SK-N-MC (cell line): Measurements from ENCODE around the gene PDE7B.

ENCODE experiments used
- EZH2 ChIP-seq: fragments of 200-600 bp; sonication (generic); IDR thresholded peaks from one replicate; pipeline ENCODE4 v1.6.1; 2017; ENCODE audit warnings: antibody characterized with exemption
- FOXP2 ChIP-seq: optimal IDR thresholded peaks from 2 replicates; pipeline ENCODE3; 2011; ENCODE audit warnings: mild to moderate bottlenecking, moderate library complexity; ENCODE audit not compliant: insufficient read depth; ENCODE audit errors: extremely low read length, control extremely low read depth
- POLR2AphosphoS5 ChIP-seq: IDR thresholded peaks from 2 replicates; pipeline ENCODE4 v1.6.1; 2012; ENCODE audit warnings: mild to moderate bottlenecking, low read depth, low read length, borderline replicate concordance

DNA sequence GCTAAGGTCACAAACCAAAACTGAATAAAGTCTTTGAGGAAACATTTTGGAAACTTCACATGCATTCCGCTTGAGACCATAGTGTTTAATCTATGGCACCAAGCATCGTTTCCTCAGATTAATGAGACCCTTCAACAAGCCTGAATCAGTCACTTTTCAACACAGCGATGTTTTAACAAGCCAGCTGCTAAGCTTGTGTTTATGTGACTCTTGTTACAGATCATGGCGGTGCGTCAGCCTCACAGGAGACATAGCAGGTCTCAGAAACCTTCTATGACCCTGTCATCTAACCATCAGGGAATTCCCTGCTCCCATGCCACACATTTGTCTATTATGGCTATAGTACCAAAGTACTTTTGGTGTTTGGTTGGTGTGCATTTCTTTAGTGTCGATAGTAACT is 341.4 kb downstream of the PDE7B start:
- TF ChIP-seq EZH2 (no peak), POLR2AphosphoS5 (no peak), FOXP2 (no peak)
